Mesenteric fat pad (tissue), 1 donor: ENCODE data around the gene CRAMP1. TPM values are rescaled to one million over a fixed set of nuclear protein-coding genes. Genes with fewer than 3 reads are reported as not detected.
"Not testable (repeated sequence)": the region's sequence is repeated elsewhere in the genome, so short reads cannot be mapped to it uniquely, and the experiment has no call there.

Source experiments
- DNase-seq: peaks from one replicate; pipeline ENCODE4 v3.0.0-alpha.2; 2020; ENCODE audit warnings: low spot score
- total RNA-seq: library from RNA; stranded (reverse); fragmentation: NEBNext Ultra II Directional; extraction: Animal tissue kit (Norgen Biotek cat#: 25700); gene quantifications from one replicate; pipeline ENCODE4 v1.2.1, GENCODE V29; 2021
- donor health status: DM: yes; HTN: yes; CAD: no.

The CRAMP1 gene
- total RNA-seq, 1 donor from 2014 or later = 15.4 TPM

DNA sequence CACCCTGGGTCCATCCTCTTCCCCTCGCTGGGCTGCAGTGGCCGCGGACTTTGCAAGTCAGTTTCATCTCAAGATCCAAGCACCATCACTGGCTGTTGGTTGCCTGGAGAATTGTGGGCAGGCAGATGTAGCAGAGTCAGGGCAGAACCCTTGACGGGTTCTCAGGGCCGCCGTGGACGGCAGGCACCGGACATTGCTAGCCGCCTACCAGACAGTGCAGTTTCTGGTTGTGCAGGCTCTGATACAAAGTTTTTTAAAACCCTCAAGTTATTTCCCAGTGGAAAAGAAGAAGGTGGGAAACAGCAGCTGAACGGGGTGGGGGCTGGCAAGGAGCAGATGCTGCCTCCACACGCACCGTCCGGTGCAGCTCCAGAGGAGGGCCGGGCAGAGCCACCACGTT, 97.2 kb downstream of the CRAMP1 start:
- DNase-seq = no peak

DNA sequence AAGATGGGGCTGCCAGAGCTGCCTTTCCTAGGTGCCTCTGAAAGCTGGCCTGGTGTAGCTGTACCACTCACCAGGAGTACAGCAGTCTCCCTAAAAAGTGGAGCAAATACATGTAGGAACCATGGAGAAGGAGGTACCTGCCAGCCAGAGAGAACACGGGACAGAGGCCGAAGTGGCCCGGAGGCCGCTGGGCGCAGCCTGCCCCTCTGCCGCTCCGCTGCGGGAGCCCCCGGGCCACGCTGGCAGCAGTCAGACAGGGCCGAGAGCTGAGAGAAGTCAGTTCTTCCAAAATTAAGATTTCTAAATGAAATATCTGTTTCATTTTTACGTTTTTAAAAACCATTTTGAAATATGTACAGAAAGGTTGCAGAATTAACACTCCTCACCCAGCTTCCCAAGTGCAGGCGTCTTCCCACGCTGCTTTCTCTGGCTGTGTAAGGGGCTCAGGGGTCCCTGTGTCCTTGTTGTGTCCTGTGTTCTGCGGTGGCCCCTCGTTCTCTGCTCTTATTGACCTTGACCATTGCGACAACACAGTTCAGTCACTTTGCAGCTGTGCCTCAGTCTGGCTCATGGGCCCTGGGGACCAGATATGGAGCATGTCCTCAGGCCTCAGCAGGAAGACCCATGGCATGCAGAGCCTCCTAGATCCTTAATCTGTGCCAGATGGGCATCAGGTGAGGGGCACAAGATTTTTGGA, 98.8 kb downstream of the CRAMP1 start:
- DNase-seq = no peak

DNA sequence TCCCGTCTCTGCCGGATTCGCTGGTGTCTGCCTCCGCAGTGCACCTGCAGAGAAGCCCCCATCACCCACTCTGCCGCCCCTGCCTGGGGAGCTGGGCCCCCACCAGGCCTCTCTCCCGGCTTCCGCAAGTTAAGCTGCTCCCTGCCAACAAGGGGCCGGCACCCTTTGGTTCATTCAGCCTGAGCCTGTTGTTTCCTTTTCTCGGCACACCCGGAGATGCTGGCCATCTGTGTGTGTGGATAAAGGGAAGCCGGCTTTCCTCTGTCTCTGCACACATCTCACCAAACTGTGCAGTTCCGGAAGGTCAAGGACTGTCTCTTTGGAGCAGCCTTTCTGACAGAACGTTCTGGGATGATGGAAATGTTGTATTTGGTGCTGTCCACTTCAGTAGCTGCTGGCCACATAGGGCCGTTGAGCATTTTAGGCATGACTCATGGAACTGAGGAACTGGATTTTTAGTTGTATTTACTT, 100.7 kb downstream of the CRAMP1 start:
- DNase-seq = no peak

DNA sequence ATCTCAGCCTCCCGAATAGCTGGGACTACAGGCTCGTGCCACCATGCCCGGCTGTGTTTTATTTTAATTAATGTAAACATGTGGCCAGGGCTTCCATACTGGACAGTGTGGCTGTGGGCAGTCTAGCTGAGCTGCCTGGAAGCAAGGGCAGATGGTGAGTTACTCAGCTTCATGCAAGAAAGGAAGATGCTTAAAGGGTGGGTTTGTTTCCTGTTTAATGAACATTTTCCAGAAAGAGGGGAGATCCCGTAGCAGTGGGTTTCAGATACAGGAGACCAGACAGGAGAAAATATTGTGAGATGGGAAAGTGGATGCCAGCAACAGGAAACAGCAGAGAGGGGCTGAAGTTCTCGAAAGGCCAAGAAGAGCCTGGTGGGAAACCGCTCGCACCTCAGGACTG, 101.2 kb downstream of the CRAMP1 start:
- no peak for DNase-seq

DNA sequence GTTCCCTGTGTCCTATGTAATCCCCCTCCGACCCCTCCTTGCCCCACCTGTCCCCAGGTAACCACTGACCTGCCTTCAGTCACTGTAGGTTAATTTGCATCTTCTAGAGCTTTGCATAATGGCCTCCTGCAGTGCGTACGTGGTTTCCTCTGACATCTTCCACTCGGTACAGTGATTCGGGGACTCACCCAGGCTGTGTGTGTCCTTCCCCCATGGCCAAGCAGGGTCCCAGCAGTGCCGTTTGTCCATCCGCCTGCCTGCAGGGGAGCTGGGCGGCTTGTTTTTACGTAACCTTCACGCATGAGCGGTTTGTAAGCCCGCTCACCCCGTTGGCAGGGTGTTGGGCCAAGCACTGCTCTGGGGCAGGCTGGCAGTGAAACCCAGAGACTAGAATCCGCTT, 101.8 kb downstream of the CRAMP1 start:
- DNase-seq = no peak

DNA sequence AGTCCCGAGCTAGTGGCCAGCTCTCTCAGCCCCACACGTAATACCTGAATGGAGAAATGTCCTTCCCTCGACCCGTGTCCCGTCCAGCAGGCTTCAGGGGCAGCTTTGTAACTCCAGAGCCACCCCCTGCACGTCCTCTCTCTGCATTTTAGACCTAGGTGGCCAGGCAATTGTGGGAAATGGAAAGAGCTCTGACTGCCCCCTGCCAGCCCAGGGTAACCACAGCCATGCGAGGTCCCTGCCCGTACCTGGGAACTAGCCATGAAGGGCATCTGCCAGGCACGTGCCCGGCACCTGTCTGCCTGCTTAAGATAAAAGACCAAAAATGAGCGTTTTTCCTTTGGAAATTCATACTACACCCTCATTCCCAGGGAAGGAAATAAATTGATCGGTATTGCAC, 103.1 kb downstream of the CRAMP1 start:
- no peak for DNase-seq

DNA sequence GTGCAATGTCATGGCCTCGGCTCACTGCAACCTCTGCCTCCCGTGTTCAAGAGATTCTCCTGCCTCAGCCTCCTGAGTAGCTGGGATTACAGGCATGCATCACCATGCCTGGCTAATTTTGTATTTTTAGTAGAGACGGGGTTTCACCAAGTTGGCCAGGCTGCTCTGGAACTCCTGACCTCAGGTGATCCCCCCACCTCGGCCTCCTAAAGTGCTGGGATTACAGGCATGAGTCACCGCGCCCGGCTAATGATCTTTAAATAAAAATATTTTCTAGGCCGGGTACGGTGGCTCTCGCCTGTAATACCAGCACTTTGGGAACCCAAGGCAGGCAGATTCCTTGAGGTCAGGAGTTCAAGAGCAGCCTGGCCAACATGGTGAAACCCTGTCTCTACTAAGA, 106.1 kb downstream of the CRAMP1 start:
- DNase-seq = not testable (repeated sequence)

DNA sequence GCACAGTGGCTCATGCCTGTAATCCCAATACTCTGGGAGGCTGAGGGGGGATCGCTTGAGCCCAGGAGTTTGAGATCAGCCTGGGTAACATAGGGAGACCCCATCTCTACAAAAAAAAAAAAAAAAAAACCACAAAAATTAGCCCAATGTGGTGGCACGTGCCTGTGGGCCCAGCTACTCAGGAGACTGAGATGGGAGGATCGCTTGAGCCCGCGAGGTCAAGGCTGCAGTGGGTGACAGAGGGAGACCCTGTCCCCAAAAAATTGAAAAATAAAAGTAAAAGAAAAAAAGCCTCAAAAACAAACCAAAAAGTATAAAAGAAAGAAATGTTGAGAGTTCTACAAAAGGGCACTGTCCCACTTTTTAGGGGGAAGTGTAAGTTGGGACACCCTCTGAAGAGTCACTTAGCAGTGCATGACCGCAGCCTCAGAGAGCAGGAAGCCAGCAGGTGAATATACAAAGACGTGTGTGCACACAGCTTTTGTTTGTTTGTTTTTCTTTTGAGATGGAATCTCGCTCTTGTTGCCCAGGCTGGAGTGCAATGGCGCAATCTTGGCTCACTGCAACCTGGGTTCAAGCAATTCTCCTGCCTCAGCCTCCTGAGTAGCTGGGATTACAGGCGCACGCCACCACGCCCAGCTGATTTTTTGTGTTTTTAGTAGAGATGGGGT, 107.5 kb downstream of the CRAMP1 start:
- DNase-seq = not testable (repeated sequence)

DNA sequence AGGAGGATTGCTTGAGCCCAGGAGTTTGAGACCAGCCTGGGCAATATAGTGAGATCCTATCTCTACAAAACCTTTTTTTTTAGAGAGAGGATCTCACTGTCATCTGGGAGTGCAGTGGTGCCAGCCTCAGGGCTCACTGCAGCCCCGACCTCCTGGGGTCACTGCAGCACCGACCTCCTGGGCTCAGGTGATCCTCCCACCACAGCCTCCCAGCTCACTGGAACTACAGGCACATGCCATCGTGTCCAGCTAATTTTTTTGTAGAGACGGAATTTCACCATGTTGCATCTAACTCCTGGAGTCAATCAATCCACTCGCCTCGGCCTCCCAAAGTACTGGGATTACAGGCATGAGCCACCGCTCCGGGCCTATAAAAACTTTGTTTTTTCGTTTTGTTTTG, 109.2 kb downstream of the CRAMP1 start:
- no peak for DNase-seq

DNA sequence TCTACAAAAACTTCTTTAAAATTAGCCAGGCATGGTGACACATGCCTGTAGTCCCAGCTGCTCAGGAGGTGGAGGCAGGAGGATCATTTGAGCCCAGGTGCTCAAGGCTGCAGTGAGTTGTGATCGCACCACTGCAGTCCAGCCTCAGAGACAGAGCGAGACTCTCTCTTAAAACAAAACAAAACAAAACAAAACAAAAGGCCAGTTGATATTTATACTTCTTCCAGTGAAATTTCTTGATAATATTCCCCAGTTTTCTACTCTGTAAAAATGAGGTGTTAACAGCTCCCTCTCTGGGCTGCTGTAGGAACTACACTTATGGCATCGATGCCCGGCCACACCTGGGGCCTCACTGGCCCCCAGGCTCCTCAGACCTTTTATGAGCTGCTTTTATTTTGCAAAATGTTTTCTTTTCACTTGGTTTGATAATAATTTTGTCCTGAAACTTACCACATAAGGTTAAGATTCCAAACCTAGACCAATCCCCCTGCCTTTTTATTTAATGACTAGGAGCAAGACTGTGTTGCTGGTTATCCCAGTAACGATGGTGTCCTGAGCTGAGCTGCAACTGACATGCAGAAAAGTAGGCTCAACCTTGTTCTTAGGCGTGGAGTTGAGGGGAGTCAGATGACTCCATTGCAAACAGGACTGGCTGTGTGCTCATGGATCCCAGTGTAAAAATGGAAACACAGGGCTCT, 111.4 kb downstream of the CRAMP1 start:
- DNase-seq = no peak

DNA sequence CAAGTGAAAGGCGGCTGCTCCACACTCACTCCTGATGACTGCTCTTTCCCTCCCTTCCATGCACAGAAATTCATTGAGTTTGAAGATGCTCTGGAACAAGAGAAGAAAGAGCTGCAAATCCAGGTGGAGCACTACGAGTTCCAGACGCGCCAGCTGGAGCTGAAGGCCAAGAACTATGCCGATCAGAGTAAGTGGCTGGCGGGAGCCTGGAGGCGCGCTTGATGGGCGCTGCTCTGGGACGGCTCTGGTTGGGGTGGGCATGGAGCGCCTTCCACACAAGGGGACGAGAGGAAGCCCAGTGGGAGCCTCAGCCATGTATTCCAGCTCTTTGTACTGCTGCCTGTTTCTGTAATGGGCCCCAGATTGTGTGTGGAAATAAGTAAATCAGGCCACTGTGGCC, 112.3 kb downstream of the CRAMP1 start:
- no peak for DNase-seq

DNA sequence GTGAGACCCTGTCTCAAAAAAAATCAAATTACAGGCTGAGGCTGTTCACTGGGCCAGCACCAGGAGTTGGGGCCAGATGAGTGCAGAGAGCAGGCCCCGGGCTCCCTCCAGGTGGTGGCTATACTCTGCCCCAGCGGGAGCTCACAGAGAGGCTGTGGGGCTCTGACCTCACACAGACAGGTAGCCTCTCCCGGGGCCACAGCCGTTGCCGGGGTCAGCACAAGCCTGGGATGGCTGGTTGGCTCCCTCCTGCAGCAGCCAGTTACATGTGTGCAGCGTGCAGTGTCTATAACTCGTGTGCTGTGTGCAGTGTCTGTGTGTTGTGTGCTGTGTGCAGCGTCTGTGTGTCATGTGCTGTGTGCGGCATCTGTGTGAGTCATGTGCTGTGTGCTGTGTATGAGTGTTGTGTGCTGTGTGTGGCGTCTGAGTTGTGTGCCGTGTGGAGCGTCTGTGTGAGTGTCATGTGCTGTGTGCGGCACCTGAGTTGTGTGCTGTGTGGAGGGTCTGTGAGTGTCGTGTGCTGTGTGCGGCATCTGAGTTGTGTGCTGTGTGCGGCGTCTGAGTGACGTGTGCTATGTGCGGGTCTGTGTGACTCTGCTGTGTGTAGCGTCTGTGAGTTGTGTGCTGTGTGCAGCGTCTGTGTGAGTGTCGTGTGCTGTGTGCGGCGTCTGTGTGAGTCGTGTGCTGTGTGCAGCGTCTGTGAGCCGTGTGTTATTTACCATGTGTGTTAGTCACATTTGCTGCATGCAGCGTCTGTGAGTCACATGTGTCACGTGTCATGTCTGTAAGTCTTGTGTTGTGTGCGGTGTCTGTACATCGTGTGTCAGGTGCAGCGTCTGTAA, 114.7 kb downstream of the CRAMP1 start:
- no peak for DNase-seq

Other genes starting within 250 kb of the CRAMP1 start
- 14.5 TPM for gene UNKL, start 197.7 kb upstream of the CRAMP1 start, total RNA-seq
- gene UQCC4, start 191.6 kb upstream of the CRAMP1 start, total RNA-seq = 13.0 TPM
- gene PERCC1, start 181.3 kb upstream of the CRAMP1 start, total RNA-seq = 0.35 TPM
- gene CCDC154, start 167.8 kb upstream of the CRAMP1 start, total RNA-seq = 0.45 TPM
- gene CLCN7, start 137.3 kb upstream of the CRAMP1 start, total RNA-seq = 80.8 TPM
- 0.35 TPM for gene PTX4, start 123.4 kb upstream of the CRAMP1 start, total RNA-seq
- gene TELO2, start 119.0 kb upstream of the CRAMP1 start, total RNA-seq = 25.7 TPM
- 37.2 TPM for gene TMEM204, start 78.7 kb upstream of the CRAMP1 start, total RNA-seq
- 12.7 TPM for gene IFT140, start 288 bp upstream of the CRAMP1 start, total RNA-seq
- 39.0 TPM for gene JPT2, start 65.9 kb downstream of the CRAMP1 start, total RNA-seq
- gene MAPK8IP3, start 93.8 kb downstream of the CRAMP1 start, total RNA-seq = 55.6 TPM
- 34.6 TPM for gene NME3, start 159.2 kb downstream of the CRAMP1 start, total RNA-seq
- gene EME2, start 160.4 kb downstream of the CRAMP1 start, total RNA-seq = 14.5 TPM
- gene MRPS34, start 160.8 kb downstream of the CRAMP1 start, total RNA-seq = 71.3 TPM
- gene SPSB3, start 170.2 kb downstream of the CRAMP1 start, total RNA-seq = 28.8 TPM
- 35.1 TPM for gene NUBP2, start 170.6 kb downstream of the CRAMP1 start, total RNA-seq
- not detected for gene IGFALS, start 181.3 kb downstream of the CRAMP1 start, total RNA-seq
- 58.4 TPM for gene HAGH, start 214.5 kb downstream of the CRAMP1 start, total RNA-seq
- 17.9 TPM for gene FAHD1, start 214.8 kb downstream of the CRAMP1 start, total RNA-seq